T-helper 9 cell (primary cell): ENCODE data around the gene ITGA3.

Experiments
- DNase-seq: peaks from one replicate; pipeline ENCODE4 v3.0.0-alpha.2; 2020

Gene ITGA3

GRCh38 chr17:50095626-50096037 lies 39.7 kb downstream of the ITGA3 start:
- DNase-seq = no peak

DNA sequence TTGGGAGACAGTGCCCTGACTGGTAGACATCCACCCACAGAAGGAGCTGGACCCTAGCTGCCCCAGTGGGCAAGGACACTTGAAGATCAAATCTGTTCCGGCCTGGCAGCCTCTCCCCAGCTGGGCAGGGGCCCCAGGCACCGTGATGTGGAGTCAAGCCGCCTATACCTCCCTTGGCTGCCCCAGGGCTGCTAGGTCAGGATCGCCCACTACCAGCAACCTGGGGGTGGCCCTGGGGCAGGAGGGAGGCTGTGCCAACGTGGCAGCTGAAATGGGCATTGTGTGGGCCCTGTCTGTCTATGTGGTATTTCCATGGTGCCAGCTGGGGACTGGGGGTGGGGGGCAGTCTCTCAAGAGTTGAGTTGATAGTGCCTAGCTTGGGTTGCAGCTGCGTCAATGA lies 40.2 kb downstream of the ITGA3 start:
- no peak for DNase-seq

DNA sequence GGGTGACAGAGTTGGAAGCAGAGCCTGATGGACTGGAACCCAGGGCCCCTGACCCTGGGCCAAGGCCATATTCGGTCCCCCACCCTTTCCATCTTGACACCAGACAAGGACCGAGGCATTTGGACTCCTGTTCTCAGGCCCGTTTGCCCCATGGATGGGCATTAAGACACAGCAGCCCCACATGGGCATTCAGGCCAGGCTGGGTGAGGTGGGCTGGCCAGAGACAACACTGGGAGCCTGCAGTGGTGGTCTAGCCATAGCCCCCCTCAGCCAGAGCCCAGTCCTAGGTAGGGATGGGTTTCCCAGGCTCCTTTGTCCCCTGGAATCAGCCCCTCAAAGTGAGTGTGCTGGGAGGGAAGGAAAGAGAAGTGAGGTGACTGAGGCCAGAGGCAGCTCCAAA lies 40.8 kb downstream of the ITGA3 start:
- no peak for DNase-seq

GRCh38 chr17:50097455-50097854 lies 41.5 kb downstream of the ITGA3 start:
- no peak for DNase-seq

GRCh38 chr17:50097926-50098325 lies 42.0 kb downstream of the ITGA3 start:
- no peak for DNase-seq

- DNase-seq = no peak
These were observed 42.7 kb downstream of the ITGA3 start for GRCh38 chr17:50098583-50098982.

DNA sequence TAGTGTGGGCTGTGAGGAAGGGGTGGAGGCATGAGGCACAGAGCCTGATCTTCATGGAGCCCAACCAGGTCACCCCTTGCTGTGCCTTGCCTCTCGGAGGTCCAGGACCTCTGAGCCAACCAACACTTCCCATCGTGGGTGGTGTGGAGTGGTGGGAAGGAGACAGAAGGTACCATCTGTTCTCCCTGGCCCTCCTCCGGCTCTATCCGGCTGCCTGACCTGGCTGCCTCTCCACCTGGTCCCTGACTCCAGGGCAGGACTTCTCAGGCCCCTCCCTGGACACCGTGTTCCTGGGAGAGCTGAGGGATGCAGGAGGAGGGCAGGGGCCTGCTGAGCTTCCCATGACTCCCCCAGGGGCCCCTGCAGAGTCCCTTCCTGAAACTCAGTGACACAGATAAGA lies 43.1 kb downstream of the ITGA3 start:
- DNase-seq = no peak

- no peak for DNase-seq
These were observed 44.6 kb downstream of the ITGA3 start for GRCh38 chr17:50100480-50100883.

DNA sequence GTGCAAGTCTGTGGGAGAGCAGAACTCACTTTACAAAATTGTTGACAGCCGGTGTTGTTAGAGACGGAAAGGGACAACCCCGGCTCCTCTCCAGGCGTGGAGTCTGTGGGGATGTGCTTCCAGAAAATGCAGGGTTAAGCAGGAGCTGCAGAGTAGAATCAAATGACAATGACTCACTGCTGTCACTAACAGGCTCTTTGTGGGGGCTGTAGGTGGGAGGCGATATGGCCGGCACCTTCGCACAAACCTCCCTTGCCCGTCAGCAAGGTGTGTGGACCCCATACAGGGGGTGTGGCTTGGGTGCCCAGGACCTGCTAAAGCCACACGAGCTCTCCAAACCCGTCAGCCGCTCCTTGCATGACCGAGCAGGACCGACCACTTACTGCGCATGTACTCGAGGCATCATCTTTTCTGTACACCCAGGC lies 45.0 kb downstream of the ITGA3 start:
- no peak for DNase-seq

GRCh38 chr17:50101346-50102163 lies 45.6 kb downstream of the ITGA3 start:
- no peak for DNase-seq

- DNase-seq = no peak
These were observed 46.5 kb downstream of the ITGA3 start for GRCh38 chr17:50102164-50102991.

- DNase-seq = no peak
These were observed 47.3 kb downstream of the ITGA3 start for GRCh38 chr17:50103252-50103651.

DNA sequence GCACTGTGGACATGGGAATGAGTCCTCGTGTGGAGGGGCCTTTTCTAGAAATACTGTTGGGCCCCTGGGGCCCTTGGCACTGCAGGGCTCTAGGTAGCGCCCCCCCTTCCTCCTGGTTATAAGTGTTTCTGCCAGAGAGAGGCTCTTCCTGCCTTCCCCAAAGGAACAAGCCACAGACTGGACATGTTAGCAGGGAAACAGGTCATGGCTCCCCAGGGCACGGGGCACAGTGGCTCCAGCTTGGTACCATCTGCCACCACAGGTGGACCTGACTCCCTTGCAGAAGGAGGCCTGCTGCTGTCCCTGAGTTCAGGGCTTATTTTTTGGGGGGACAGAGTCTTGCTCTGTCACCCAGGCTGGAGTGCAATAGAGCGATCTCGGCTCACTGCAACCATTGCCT lies 48.0 kb downstream of the ITGA3 start:
- DNase-seq = no peak

GRCh38 chr17:50105811-50106210 lies 49.9 kb downstream of the ITGA3 start:
- DNase-seq = no peak

GRCh38 chr17:50106393-50107131 lies 50.7 kb downstream of the ITGA3 start:
- DNase-seq = no peak

DNA sequence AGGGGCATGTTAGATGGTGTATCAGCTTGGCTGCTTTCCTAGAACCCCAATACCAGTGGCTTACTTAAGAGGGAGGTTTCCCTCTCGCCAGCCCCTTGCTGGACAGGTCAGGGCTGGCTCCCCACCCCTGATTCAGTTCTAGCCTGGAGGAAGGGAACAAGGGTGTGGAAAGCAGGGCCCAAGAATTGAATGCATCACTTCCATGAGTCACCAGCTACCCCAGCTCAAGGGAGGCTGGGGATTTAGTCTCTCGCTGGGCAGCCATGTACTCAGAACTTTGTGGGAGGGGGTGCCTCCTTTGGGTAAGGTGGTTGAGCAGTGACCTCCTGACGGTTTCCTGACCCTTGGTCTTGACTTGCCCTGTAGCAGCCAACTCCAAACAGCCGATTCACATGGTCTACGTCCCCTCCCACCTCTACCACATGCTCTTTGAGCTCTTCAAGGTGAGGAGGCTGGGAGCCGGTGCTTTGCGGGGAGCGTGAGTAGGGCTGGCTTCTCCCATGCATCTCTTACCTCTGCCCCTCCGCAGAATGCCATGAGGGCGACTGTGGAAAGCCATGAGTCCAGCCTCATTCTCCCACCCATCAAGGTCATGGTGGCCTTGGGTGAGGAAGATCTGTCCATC lies 52.0 kb downstream of the ITGA3 start:
- no peak for DNase-seq

GRCh38 chr17:50108556-50108955 lies 52.6 kb downstream of the ITGA3 start:
- DNase-seq = no peak

GRCh38 chr17:50109207-50109606 lies 53.3 kb downstream of the ITGA3 start:
- no peak for DNase-seq

DNA sequence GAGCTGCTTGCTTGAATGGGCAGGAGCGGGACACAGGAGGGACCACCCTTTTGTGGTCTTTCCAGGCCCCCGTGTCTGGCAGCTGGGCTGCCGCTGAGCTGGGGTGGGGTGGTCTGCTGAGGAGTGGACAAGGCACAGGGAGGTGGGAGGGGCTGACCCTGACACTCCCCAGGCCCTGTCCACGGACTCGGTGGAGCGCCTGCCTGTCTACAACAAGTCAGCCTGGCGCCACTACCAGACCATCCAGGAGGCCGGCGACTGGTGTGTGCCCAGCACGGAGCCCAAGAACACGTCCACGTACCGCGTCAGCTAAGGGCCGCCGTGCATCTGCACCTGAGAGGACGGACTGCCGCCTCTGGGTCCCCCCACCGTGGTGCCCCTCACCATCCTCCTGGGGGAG lies 53.9 kb downstream of the ITGA3 start:
- no peak for DNase-seq

- no peak for DNase-seq
These were observed 54.9 kb downstream of the ITGA3 start for GRCh38 chr17:50110591-50111349.

DNA sequence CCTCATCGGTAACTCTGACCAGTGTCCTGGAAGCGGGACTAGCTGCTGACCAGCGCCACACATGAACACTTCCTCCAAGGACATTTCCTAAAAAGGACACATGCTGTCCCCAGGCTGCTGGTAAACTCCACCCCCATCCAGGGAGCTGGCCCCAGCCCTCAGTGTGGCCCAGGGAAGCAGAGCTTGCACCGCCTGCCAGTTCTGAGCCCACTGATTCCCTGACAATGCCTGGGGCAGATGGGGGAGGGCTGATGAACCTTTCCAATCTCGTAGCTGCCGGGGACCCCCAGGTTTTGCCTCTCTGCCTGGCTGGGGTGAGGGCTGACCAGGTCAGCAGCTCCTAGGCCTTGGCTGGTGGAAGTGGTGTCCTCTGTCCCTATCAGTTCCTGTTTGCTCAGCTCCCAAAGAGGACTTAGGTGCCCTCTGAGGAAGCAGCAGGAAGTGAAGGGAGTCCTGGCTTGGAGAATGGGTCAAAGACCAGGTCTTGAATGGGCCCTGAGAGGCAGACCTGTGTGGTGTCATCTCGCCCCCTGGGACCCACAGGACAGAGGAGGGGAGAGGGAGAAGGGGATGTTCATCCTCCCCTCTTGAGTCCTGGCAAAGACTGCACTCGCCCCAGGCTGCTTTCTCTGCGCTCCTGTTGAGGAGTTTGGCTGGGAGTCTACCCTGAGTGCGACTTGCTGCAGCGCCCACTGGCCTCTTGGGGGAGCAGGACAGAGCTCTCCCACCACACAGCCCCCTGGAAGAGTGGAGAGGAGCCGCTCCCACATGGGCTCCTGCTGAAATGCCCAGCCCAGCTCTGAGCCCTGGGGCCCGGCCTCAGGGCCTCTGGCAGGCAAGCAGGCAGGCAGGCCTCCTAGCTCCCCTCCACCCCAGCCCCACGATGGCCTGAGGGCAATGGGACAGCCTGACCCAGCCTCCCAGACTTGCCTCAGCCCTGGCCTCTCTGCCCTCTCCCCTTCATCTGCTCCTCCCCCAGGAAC lies 56.1 kb downstream of the ITGA3 start:
- no peak for DNase-seq
